ENCODE data around the gene LSM14A. TPM values are rescaled to one million over a fixed set of nuclear protein-coding genes. Genes with fewer than 3 reads are reported as not detected.
"Not testable (repeated sequence)": the region's sequence is repeated elsewhere in the genome, so short reads cannot be mapped to it uniquely, and the experiment has no call there.

LSM14A gene
- total RNA-seq, 1 experiment from 2014 or later, result 67.4 TPM

- H3K4me3 ChIP-seq (ENCODE audit: low read length), result no peak overlapping the region
- H3K4me2 ChIP-seq (ENCODE audit: low read length), result no peak overlapping the region
- no peaks in the 10 kb centered on the region for H3F3A ChIP-seq (ENCODE audit: low read length, unreplicated experiment)
- H3K9me3 ChIP-seq (ENCODE audit: low read length), result no peaks in the 10 kb centered on the region
- ChIA-PET CTCF (interaction anchor here (0.6 kb wide), 1 partner anchor 1033 kb away, joined by 3 read pairs; no protein-coding TSS in a partner anchor), POLR2A (ENCODE audit: unreplicated experiment) (interaction anchor here (0.7 kb wide), 1 partner anchor 112 kb away, joined by 3 read pairs; no protein-coding TSS in a partner anchor)
- 0 out of 2 replicates have a peak, but pooled peaks cover 6% of the 10 kb centered on the region for H3K4me1 ChIP-seq (ENCODE audit: insufficient read depth, low read length)
- ATAC-seq (no peak), DNase-seq (no peak)
- no peaks in the 10 kb centered on the region for H4K20me1 ChIP-seq (ENCODE audit: low read length)
- TF ChIP-seq EZH2phosphoT487 (IDR thresholded peaks at IDR 0.05; ENCODE audit: borderline replicate concordance, low read length) (no peak), CTCF (conservative IDR thresholded peaks at IDR 0.05; ENCODE audit: low read depth, low read length) (no peak), EZH2 (IDR thresholded peaks at IDR 0.05; ENCODE audit: low read length, unreplicated experiment) (no peak)
- no peak overlapping the region for H3K27ac ChIP-seq (ENCODE audit: low read length)
- intact Hi-C loops (cut with micrococcal nuclease), result no loop called here
- no peaks in the 10 kb centered on the region for H3K27me3 ChIP-seq (ENCODE audit: low read length)
- no peak overlapping the region for H3K9ac ChIP-seq (ENCODE audit: low read length)
- BruUV-seq (replicated peaks), result no TSS peak
- no peak overlapping the region for H2AFZ ChIP-seq (ENCODE audit: low read length)
- no peaks in the 10 kb centered on the region for H3K9me2 ChIP-seq (replicated peaks; ENCODE audit: low read length)
- no peaks in the 10 kb centered on the region for H3K79me2 ChIP-seq (ENCODE audit: low read length)
- no peaks in the 10 kb centered on the region for H3K36me3 ChIP-seq (ENCODE audit: low read depth, low read length)
Measured at GRCh38 chr19:34131100-34131499, 41.2 kb upstream of the LSM14A start.

GRCh38 chr19:34132145-34132544, 40.2 kb upstream of the LSM14A start:
- H3K9ac ChIP-seq (ENCODE audit: low read length); H3K4me1 ChIP-seq (ENCODE audit: insufficient read depth, low read length); CTCF ChIA-PET; ATAC-seq; H2AFZ ChIP-seq (ENCODE audit: low read length); DNase-seq; H3K36me3 ChIP-seq (ENCODE audit: low read depth, low read length); H3K9me3 ChIP-seq (ENCODE audit: low read length); H3K27me3 ChIP-seq (ENCODE audit: low read length); BruUV-seq (replicated peaks); H3K4me2 ChIP-seq (ENCODE audit: low read length); H3F3A ChIP-seq (ENCODE audit: low read length, unreplicated experiment); POLR2A ChIA-PET (ENCODE audit: unreplicated experiment); H3K9me2 ChIP-seq (replicated peaks; ENCODE audit: low read length); H3K79me2 ChIP-seq (ENCODE audit: low read length); H3K4me3 ChIP-seq (ENCODE audit: low read length); H4K20me1 ChIP-seq (ENCODE audit: low read length); H3K27ac ChIP-seq (ENCODE audit: low read length); intact Hi-C loops (cut with micrococcal nuclease): not testable (repeated sequence)

GRCh38 chr19:34132706-34133105, 39.6 kb upstream of the LSM14A start:
- ATAC-seq; BruUV-seq (replicated peaks); H4K20me1 ChIP-seq (ENCODE audit: low read length); H3K27ac ChIP-seq (ENCODE audit: low read length); H3K9me3 ChIP-seq (ENCODE audit: low read length); H3F3A ChIP-seq (ENCODE audit: low read length, unreplicated experiment); CTCF ChIA-PET; H3K4me1 ChIP-seq (ENCODE audit: insufficient read depth, low read length); POLR2A ChIA-PET (ENCODE audit: unreplicated experiment); intact Hi-C loops (cut with micrococcal nuclease); H2AFZ ChIP-seq (ENCODE audit: low read length); H3K4me2 ChIP-seq (ENCODE audit: low read length); H3K36me3 ChIP-seq (ENCODE audit: low read depth, low read length); H3K79me2 ChIP-seq (ENCODE audit: low read length); H3K9ac ChIP-seq (ENCODE audit: low read length); H3K9me2 ChIP-seq (replicated peaks; ENCODE audit: low read length); H3K27me3 ChIP-seq (ENCODE audit: low read length); H3K4me3 ChIP-seq (ENCODE audit: low read length); DNase-seq: not testable (repeated sequence)

Data from PC-3 (cell line).